Measurements from ENCODE around the gene EML2. TPM values are rescaled to one million over a fixed set of nuclear protein-coding genes. Genes with fewer than 3 reads are reported as not detected.

Gene EML2
- total and polyA plus RNA-seq, 2 of the 4 experiments (the other 2 are of a cell fraction) = 11.8 to 25.3 TPM

GRCh38 chr19:45601115-45601514 is 38.1 kb downstream of the EML2 start:
- Histone ChIP-seq H4K20me1 (ENCODE audit: insufficient read depth, low read length) (no peaks in the 10 kb centered on the region; the same call in 1 of the 2 replicates), H3K56ac (ENCODE audit: extremely low read depth, insufficient read depth, low read length) (no peak overlapping the region), H3K23ac (ENCODE audit: low read depth, low read length) (no peak overlapping the region), H2AFZ (replicated peaks; ENCODE audit: low read length, poor library complexity) (no peak overlapping the region), H2BK20ac (ENCODE audit: low read depth, low read length) (no peak overlapping the region), H3K27me3 (ENCODE audit: control insufficient read depth, insufficient read depth, low read length) (peaks cover 55% of the 10 kb centered on the region), H3K9me3 (ENCODE audit: control insufficient read depth, insufficient read depth, low read length) (peaks cover 2% of the 10 kb centered on the region; the same call in 1 of the 2 replicates), H3K4me2 (ENCODE audit: low read depth, low read length) (no peak overlapping the region), H3K4me1 (ENCODE audit: control insufficient read depth, insufficient read depth, low read length) (no peaks in the 10 kb centered on the region), H3K14ac (replicated peaks; ENCODE audit: low read depth, low read length) (no peak overlapping the region), H3K79me1 (ENCODE audit: low read depth in 1 of 2, low read length in 2 of 2) (no peaks in the 10 kb centered on the region), H2BK15ac (ENCODE audit: low read depth, low read length) (no peak overlapping the region), H3K27ac (ENCODE audit: insufficient read depth, low read length) (no peak overlapping the region), H3K36me3 (ENCODE audit: control insufficient read depth, insufficient read depth, low read length) (no peaks in the 10 kb centered on the region), H2BK5ac (ENCODE audit: low read depth, low read length, poor library complexity, severe bottlenecking) (no peak overlapping the region), H3K9ac (ENCODE audit: low read depth, low read length) (no peak overlapping the region), H2AK5ac (ENCODE audit: low read depth, low read length) (no peak overlapping the region), H3K4ac (ENCODE audit: low read depth, low read length) (no peak overlapping the region), H3K9me1 (ENCODE audit: insufficient read depth, low read length) (0 out of 2 replicates have a peak, but pooled peaks cover 3% of the 10 kb centered on the region), H4K91ac (ENCODE audit: insufficient read depth, low read depth, low read length) (no peak overlapping the region), H3K4me3 (ENCODE audit: insufficient read depth, low read depth, low read length) (no peak overlapping the region), H2AK9ac (replicated peaks; ENCODE audit: low read depth, low read length, poor library complexity) (no peak overlapping the region), H3K18ac (ENCODE audit: low read depth, low read length) (no peak overlapping the region), H4K8ac (ENCODE audit: low read depth in 2 of 2, low read length in 2 of 2) (no peak overlapping the region), H4K5ac (ENCODE audit: low read depth, low read length) (no peak overlapping the region), H2BK120ac (ENCODE audit: low read depth, low read length) (no peak overlapping the region)
- intact Hi-C loops (cut with micrococcal nuclease) = no loop called here
- ChIA-PET CTCF (interaction anchor here (1.2 kb wide), 1 partner anchor 41 kb away, joined by 3 read pairs; no protein-coding TSS in a partner anchor), POLR2A (ENCODE audit: unreplicated experiment) (no interaction called here)
- in situ Hi-C loops (cut with MboI; ENCODE audit: low sequenced_read_pairs) = no loop called here
- dilution Hi-C loops (cut with HindIII; ENCODE audit: low sequenced_read_pairs, unreplicated experiment) = no loop called here
- 20% methylated on average over 1 of the region's 10 CpGs; no CpG with 5 or more reads in 1 of the 2 experiments for WGBS, 2 experiments (ENCODE audit: extremely low coverage in 2 of 2, insufficient read length in 1 of 2)
- no peak for TF ChIP-seq MAFK (IDR thresholded peaks at IDR 0.05; ENCODE audit: low read depth, low read length)
- TF ChIP-seq FOS (IDR thresholded peaks at IDR 0.05; ENCODE audit: low read depth, low read length) = no peak
- TF ChIP-seq SMC3 (IDR thresholded peaks at IDR 0.05; ENCODE audit: low read depth, low read length) = no peak
- TF ChIP-seq CHD1 (IDR thresholded peaks at IDR 0.05; ENCODE audit: low read depth, low read length) = no peak
- TF ChIP-seq BHLHE40 (IDR thresholded peaks at IDR 0.05; ENCODE audit: low read depth, low read length) = no peak
- no peak for TF ChIP-seq ELK1 (IDR thresholded peaks at IDR 0.05; ENCODE audit: borderline replicate concordance, low read depth, low read length)
- TF ChIP-seq RAD21 (IDR thresholded peaks at IDR 0.05; ENCODE audit: low read length) = no peak
- TF ChIP-seq RFX5 (IDR thresholded peaks at IDR 0.05; ENCODE audit: low read depth, low read length) = no peak
- no peak for TF ChIP-seq POLR2A (IDR thresholded peaks at IDR 0.05; ENCODE audit: low read depth, low read length)
- no peak for TF ChIP-seq MXI1 (IDR thresholded peaks at IDR 0.05; ENCODE audit: borderline replicate concordance, low read depth, low read length)
- no TSS peak for BruUV-seq (replicated peaks)
- no peak for ATAC-seq (ENCODE audit: low read depth)
- no peak for DNase-seq
